Neural crest cell (in vitro differentiated cells): Measurements from ENCODE around the gene CGB3. TPM values are rescaled to one million over a fixed set of nuclear protein-coding genes. Genes with fewer than 3 reads are reported as not detected.
"Not testable (repeated sequence)": the region's sequence is repeated elsewhere in the genome, so short reads cannot be mapped to it uniquely, and the experiment has no call there.

Experiments used
- DNase-seq: peaks from one replicate; pipeline ENCODE4 v3.0.0; 2021; ENCODE audit warnings: low read depth, mixed read lengths, low spot score
- H3K27ac Mint-ChIP-seq: one replicate; pipeline ENCODE4 v1.8.0; 2021; ENCODE audit warnings: mild to moderate bottlenecking, mixed read lengths; ENCODE audit not compliant: unreplicated experiment
- H3K27me3 Mint-ChIP-seq: 2 replicates; pipeline ENCODE4 v1.8.0; 2021; ENCODE audit warnings: low read depth, mild to moderate bottlenecking, mixed read lengths
- H3K36me3 Mint-ChIP-seq: 2 replicates; pipeline ENCODE4 v1.8.0; 2021; ENCODE audit warnings: low read depth, mild to moderate bottlenecking, mixed read lengths
- H3K4me1 Mint-ChIP-seq: 2 replicates; pipeline ENCODE4 v1.8.0; 2021; ENCODE audit warnings: mixed read lengths
- H3K4me3 Mint-ChIP-seq: one replicate; pipeline ENCODE4 v1.8.0; 2021; ENCODE audit warnings: mild to moderate bottlenecking, mixed read lengths
- H3K9me3 Mint-ChIP-seq: 2 replicates; pipeline ENCODE4 v1.8.0; 2021; ENCODE audit warnings: mixed read lengths
- total RNA-seq: library from RNA; stranded (reverse); gene quantifications from 2 replicates; pipeline ENCODE4 v1.2.1, GENCODE V29; 2021
- TF ChIP-seq, protein P1 (sequence below): fragments of 200-600 bp; sonication (generic); conservative IDR thresholded peaks from 2 replicates; pipeline ENCODE4 v1.5.0; 2021; ENCODE audit warnings: antibody characterized with exemption, mild to moderate bottlenecking

CGB3 gene
- total RNA-seq, 1 donor from 2014 or later, result not detected

DNA sequence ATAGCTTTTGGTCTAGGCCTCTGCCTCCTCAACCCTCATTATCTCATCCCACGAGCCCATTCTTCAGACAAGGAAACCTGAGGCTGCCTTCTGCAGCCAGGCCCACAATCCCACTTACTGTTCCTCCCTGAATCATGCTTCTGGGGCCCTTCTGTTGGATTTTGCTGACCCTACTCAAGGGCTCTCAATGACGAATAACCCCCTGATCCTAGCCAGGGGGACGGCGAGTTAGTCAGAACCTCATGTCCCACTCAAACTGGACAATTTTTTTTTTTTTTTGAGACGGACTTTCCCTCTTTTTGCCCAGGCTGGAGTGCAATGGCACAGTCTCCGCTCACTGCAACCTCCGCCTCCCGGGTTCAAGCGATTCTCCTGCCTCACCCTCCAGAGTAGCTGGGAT lies 2.0 kb downstream of the CGB3 start:
- Mint-ChIP-seq H3K4me3 (no peak overlapping the region), H3K9me3 (no peaks in the 10 kb centered on the region), H3K36me3 (no peaks in the 10 kb centered on the region), H3K27me3 (peaks cover 54% of the 10 kb centered on the region), H3K27ac (no peak overlapping the region), H3K4me1 (peaks cover 11% of the 10 kb centered on the region)
- TF ChIP-seq, protein P1, sequence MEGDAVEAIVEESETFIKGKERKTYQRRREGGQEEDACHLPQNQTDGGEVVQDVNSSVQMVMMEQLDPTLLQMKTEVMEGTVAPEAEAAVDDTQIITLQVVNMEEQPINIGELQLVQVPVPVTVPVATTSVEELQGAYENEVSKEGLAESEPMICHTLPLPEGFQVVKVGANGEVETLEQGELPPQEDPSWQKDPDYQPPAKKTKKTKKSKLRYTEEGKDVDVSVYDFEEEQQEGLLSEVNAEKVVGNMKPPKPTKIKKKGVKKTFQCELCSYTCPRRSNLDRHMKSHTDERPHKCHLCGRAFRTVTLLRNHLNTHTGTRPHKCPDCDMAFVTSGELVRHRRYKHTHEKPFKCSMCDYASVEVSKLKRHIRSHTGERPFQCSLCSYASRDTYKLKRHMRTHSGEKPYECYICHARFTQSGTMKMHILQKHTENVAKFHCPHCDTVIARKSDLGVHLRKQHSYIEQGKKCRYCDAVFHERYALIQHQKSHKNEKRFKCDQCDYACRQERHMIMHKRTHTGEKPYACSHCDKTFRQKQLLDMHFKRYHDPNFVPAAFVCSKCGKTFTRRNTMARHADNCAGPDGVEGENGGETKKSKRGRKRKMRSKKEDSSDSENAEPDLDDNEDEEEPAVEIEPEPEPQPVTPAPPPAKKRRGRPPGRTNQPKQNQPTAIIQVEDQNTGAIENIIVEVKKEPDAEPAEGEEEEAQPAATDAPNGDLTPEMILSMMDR, result no peak
- no peak for DNase-seq

DNA sequence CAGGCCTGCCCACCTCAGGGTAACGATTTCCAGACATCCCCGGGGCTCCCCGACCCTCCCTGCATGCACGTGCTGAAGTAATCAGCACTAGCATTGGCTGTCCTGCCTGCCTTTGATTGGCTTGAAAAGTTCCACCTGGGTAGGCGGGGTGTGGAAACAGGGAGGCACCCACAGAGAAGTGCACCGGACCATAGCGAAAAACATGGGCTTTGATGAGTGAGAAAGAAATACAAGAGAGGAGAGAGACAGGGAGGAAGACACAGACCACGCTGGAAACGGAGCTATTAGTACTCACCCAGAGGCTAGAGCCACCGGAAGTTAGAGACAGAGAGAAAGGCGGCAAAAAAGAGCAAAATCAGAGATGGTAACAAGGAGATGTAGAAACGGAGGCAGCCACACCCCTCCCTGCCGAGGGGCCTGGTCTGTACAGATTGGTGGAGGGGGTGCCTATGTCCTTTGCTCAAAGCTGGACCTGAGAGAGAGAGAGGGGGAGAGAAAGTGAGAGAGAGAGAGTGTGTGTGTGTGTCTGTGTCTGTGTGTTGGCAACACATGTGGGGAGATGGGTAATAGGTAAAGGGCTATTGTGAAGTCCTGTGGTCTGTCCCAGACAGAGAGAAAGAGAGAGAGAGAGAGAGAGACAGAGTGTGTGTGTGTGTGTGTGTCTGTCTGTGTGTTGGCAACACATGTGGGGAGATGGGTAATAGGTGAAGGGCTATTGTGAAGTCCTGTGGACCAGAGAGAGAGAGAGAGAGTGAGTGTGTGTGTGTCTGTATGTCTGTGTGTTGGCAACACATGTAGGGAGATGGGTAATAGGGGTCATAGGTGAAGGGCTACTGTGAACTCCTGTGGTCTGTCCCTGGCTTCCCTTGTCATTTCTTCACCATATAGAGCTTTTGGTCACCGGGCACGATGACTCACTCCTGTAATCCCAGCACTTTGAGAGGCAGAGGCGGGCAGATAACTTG lies 2.9 kb downstream of the CGB3 start:
- H3K27ac Mint-ChIP-seq, result no peak overlapping the region
- H3K27me3 Mint-ChIP-seq, result peaks cover 56% of the 10 kb centered on the region
- TF ChIP-seq, protein P1, result no peak
- peak overlapping the region; percentile 25 for H3K4me3 Mint-ChIP-seq
- no peaks in the 10 kb centered on the region for H3K9me3 Mint-ChIP-seq
- DNase-seq, result no peak
- peaks cover 11% of the 10 kb centered on the region for H3K4me1 Mint-ChIP-seq
- H3K36me3 Mint-ChIP-seq, result no peaks in the 10 kb centered on the region

DNA sequence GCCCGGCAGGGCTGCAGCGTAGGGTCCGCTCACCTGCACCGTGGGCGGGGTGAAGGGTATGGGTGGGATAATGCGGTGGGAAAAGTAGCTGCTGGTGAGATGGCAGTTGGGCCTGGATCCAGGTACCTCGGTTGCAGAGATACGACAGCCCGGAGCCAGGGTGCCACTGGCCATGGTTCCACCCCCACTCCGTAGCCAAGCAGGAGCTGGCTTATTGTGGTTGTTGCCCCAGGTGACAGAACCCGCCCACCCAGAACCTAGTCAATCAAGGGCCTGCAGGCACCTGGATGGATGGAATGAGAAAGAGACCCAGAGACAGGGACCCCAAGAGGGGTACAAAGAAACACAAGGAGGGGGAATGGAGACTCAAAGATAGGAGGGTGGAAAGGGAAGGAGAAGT lies 3.8 kb downstream of the CGB3 start:
- Mint-ChIP-seq H3K27ac (no peak overlapping the region), H3K4me1 (peaks cover 11% of the 10 kb centered on the region), H3K27me3 (peaks cover 60% of the 10 kb centered on the region), H3K9me3 (no peaks in the 10 kb centered on the region), H3K36me3 (peaks cover 5% of the 10 kb centered on the region), H3K4me3 (peak overlapping the region; percentile 54)
- TF ChIP-seq, protein P1, result no peak
- DNase-seq, result no peak

DNA sequence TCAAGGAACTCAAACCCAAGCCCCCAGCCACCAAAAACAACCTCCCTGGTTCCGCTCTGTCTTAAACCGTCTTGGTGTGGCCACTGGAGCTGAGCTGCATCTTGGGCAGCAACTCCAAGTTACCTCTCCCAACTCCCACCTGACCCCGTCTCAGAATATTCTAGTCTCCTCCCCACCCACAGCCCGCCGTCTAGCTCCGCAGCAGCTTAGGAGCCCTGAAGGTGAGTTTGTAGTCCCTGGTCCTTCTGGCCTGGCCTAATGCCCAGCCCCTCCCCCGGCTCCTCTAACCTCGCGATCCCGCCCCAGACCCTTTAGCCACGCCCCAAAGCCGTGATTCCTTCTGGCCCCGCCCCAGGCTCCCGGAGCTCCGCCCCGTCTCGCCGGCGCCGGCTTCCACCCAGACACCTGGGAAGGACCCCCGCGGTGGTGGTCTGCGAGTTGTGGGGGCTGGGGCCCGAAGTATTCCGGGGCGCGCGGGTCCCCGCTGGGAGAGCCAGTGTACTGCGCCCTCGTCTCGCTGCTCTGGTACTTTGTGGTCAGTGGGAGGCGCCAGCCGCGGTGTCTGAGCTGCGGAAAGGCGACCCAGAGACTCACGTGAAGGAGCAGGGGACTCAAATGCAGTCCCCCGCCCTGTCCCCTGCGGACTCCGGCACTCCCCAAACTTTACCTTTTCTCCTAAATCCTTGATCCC lies 4.7 kb downstream of the CGB3 start:
- peak; percentile 39 for DNase-seq
- TF ChIP-seq, protein P1, result peak; percentile 56
- Mint-ChIP-seq H3K4me3 (peak overlapping the region; percentile 73), H3K4me1 (peaks cover 11% of the 10 kb centered on the region), H3K36me3 (peaks cover 7% of the 10 kb centered on the region), H3K27ac (no peak overlapping the region), H3K9me3 (no peaks in the 10 kb centered on the region), H3K27me3 (peaks cover 60% of the 10 kb centered on the region)

DNA sequence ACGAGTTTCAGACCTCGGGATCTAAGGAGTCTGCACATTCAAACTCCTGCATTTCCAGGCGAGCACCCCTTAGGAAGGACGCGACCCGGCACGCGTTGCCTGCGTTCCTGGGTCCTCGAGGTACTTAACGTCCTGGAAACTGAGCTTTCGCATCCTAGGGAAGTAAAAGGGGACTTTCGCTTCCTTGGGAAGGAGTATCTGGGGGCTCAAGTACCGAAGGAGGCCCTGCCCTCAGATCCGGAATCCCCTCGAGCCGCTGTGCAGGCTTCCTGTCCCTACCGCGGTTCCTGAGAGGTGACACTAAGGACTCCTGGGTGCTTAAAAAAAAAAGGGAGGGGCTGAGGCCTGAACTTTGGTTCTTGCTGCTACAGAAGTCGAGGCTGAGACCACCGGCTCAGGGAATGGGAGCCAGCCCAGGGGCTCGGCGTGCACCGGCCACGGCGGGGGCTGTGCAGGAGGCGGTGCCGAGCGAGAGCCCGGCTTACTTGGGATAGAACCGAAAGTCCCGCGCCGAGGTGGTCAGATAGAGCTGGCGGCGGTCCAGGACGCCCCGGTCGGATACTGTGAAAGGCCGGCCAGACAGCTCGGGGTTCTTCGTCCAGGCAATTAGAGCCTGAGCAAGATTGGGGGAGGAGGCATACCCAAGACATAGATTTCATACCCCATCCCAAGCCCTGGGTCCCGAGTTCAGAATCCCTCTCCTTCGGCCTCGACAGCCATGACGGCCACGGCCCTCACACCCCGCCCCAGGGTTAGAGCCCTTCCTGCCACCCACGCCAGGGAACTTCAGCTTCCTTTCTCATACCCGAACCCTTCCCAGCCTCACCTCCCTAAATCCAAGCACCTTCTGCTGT lies 5.5 kb downstream of the CGB3 start:
- peak overlapping the region; percentile 73 for H3K4me3 Mint-ChIP-seq
- H3K27me3 Mint-ChIP-seq, result peaks cover 60% of the 10 kb centered on the region
- not testable (repeated sequence) for H3K36me3 Mint-ChIP-seq, DNase-seq, H3K27ac Mint-ChIP-seq, H3K9me3 Mint-ChIP-seq
- peaks cover 11% of the 10 kb centered on the region for H3K4me1 Mint-ChIP-seq
